HG03432 (cell line): ENCODE measurements around the gene NKX2-8.
A peak's percentile ranks its signal among the peaks of the same experiment; 100 is the strongest.
"Not testable (repeated sequence)": the region's sequence is repeated elsewhere in the genome, so short reads cannot be mapped to it uniquely, and the experiment has no call there.

Experiments
- ATAC-seq: cut with Tn5 transposase; IDR thresholded peaks from one replicate; pipeline ENCODE4 v1.9.1; 2021; ENCODE audit warnings: mild to moderate bottlenecking, moderate library complexity; ENCODE audit not compliant: unreplicated experiment

Gene NKX2-8

DNA sequence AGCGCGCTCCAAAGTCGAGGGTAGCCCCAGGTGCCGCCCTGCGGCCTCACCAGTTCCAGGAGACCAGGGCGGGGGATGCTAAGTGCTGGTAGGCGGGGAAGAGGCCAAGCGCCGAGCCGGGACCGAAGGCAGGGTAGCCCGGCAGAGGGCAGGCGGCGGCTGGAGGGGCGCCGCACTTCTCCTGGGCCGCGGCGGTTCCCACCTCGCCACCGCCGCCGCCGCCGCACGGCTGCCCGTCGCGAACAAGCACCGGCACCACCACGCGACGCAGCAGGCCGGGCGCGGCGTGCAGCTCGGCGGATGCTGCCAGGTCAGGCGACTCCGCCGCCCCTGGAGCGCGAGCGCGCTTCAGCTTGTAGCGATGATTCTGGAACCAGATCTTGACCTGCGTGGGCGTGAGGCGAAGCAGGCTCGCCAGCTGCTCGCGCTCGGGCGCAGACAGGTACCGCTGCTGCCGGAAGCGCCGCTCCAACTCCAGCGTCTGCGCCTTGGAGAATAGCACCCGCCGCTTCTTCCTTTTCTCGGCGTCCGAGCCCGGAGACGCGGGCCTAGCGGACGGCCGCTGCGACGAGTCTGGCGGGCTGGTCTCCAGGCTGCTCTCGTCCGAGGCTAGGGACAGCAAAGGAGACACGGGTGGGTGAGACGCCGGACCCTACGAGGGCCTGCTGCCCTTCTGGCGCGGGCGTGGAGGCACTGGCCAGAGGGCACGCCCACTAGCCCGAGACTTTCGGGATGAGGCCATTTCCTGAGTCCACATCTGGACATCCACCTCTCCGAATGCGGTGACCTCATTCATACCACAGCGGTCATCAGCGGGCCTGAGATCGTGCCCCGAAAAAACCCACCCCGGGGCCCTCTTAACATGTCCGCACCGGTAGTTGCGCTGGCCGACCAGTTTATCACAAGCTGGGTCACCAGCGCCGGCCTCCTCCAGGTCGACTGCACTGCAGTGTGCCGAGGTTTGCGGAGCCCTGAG lies 1.3 kb downstream of the NKX2-8 start:
- peak; percentile 55 for ATAC-seq

DNA sequence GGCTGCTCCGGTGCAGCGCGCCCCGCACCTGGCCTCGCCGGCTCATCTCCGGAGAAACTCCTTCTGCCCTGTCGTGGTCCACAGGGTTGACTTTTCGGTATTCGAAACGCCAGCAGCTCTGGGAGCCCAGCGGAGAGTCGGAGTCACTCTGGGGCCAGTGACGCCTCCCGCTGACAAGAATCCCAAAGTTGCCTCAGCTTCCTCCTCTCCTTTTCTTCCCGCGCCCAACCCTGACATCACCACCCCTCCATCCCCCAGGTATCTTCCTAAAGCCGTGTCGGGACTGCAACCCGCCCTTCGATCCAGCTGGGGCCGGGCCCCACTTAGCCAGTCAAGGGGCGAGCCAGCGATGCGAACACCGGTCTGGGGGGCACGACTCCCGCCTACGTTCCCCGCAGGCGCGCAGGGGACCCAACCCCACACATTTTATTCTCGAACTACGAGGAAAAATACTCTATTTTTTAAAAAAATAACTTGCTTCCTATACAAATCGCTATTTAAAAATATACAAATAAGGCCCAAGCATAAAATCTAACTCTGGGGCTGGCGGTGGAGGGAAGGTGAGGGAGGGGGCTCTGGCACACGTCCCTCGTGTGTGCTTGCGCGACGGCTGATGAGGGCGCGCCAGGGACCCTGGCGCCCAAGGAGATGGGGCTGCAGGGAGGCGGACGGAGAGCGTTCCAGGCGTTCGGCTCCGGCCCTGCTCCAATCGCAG lies 2.1 kb downstream of the NKX2-8 start:
- no peak for ATAC-seq

DNA sequence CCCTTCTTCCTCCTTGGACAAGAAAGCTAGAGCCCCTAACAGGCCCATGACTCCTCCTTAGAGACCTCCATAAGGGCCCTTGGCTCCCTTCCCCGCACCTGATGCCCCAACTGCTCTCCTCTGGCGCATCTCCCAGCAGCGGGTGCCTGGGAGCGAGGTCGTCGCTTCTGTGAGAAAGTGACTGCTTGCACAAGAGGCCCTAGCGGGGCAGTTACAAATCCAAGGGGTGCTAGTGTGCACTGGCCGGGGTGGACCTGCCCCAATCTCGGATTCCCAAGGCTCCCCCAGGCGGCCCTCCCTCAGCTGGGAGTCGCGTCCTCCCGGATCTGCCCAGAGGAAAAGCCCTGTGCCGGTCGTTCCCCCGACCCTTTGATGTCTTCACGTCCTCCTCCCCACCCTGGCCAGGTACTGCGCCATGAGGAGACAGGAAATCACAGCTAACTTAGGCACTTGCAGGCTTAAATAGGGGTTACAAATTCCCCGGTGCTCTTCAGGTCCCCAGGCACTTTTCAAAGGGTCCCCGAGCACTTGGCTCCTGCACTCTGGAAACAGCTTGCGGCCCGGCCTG lies 2.8 kb downstream of the NKX2-8 start:
- ATAC-seq = no peak

DNA sequence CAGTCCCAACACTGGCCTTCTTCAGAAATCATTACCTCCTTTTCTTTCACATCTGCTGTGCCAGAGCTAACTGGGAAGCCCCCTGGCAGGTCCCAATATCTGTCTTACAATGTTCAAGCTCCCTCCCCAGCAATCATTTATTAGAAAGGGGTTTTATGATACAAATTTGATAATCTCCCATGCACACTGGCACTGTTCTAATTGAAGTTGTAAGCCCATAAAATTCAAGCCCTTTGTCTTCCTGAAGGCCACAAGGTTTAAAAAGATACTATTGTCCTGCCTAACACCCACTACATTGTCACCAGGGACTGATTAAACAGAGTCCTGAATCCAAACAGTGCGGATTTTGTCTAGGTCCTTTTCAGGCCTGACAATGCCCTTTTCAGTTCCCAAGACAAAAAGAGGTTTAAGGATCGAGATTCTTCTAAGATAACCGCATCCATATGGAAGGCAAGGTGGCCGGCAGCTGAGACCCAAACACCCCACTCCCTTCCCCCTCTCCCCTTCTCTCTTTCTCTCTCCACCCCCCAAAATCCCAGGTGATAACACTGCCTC lies 3.3 kb downstream of the NKX2-8 start:
- no peak for ATAC-seq

DNA sequence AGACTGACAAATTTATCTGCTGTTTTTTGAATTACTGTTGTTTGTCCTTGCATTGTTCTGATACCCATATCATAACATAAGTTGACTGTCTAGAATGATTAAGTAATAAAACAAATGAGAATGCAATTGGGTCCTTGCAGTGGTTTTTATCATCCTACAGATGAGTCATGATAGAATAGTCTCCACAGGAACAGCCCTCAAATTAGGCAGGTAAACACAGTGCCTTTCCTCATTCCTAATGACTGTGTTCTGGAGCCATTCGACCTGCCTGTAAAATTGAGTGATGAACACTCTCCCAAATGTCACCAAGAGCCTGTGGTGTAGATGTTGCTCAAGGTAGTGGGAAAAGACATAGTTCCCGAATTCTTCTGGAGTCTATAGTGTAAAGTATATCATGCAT lies 12.3 kb downstream of the NKX2-8 start:
- ATAC-seq = no peak

DNA sequence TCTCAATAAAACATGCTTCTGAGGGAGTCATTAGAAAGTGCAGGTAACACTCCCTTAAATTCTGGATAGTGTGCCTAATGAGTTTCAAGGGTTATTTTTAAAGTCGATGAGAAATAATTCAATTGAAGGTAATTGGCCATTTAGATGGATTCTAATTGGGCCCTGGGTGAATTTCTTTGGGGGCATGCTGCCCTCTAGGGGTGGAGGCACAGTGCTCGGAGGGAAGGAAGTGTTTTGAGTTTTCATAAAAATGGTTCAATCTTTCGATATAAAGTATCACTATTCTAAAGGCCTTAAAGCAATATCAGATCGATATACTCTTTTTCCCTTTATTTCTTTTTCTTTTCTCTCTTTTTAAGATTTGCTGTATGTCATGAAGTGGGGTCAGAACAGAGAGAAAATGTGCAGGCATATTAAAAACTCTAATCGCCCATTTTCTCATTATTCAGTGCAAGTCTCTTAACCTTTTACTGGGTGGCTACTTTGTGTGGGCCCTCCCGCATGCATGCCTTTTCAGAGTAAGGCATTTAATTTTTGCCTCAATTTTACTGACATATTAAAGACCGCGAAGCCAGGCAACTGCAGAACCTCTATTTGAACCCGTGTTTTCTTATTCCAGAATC lies 25.5 kb downstream of the NKX2-8 start:
- ATAC-seq = no peak

DNA sequence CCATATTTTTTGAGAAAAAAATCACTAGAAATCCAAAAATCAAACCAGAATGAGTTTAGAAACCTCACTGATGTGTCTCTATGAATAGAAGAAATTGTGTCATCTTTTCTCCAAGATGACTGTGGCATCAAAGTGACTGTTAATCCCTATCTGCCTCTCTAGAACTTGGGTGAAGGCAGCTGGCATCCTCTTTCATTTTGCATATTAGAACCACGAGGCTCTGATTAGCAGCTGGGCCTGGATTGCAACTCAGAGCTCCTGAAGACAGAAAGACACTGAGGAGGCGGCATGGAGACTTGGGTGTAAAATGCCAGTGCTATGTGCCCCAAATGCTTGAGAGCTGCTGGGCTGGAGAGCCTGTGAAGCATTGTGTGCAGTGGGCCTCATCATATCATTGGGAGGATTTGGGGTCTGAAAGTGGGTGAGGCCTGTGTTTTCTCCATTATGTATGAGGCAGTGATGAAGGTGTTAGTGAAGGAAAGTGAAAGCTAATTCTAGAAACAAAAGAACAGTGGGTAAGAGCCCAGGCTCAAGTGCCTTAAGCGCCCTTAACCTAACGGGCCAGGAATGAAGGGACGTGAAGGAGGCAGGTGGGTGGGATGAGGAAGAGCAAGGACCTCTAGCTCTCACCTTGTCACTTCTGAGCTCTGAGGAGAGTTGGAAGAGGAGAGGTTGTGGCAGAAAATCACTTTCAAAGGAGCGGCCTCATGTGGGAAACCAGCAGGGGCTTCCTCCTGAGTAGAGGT lies 26.2 kb downstream of the NKX2-8 start:
- no peak for ATAC-seq

DNA sequence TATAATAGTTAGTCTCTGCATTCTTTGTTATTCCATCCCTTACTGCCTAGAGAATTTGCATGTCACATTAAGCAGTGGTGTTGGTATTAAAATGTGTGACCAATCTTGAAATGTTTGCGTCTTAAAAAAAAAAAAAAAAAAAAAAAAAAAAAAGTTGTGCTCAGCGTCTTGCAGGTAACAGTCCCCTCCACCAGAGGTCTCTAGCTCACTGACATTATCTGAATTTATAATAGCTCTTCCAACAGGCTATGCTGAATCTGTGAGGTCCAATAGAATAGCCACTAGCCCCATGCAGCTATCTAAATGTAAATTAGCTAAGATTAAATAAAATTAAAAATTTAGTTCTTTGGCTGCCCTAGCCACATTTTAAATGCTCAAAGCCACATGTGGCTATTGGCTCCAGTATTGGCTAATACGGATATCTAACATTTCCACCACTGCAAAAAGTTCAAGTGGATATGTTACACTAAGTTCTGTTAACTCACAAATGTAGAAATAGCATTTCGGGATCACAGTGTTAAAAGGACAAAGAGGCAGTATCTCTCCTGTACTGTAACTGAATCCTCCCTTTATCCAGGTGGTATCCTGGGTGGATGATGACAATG lies 28.7 kb downstream of the NKX2-8 start:
- peak; percentile 74 for ATAC-seq

DNA sequence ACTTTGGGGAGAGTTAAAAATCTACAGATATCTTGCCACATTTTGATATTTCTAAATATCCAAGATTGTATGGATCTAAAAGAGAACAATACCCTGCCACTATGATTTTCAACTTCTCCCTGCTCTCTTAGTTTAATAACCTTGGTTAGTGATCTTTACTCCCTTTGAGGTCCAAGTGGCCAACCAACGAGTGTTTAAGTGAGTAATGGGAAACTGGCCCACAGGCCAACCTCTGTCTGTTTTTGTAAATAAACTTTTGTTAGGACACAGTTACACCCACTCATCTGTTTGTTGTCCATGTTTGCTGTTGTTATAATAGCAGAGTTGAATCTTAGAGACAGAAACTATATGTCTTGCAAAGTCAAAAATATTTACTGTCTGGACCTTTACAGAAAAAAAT lies 31.5 kb downstream of the NKX2-8 start:
- ATAC-seq = no peak

DNA sequence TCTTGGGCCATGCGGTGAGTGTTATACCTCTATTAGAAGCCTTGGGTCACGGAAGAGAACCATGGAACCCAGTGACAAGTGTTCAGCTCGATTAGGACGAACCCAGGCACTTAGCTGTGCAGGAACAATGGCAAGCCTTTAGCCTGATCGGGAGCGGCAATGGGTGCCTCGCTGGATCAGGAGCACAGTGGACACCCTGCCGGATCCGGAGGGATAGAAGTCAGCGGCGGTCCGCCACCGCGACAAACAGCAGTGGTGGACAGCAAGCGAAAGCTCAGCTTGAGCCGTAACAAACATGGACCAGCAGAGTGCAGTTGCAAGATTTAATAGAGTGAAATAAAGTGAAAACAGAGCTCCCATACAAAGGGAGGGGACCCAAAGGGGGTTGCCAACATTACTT lies 38.1 kb downstream of the NKX2-8 start:
- ATAC-seq = not testable (repeated sequence)

DNA sequence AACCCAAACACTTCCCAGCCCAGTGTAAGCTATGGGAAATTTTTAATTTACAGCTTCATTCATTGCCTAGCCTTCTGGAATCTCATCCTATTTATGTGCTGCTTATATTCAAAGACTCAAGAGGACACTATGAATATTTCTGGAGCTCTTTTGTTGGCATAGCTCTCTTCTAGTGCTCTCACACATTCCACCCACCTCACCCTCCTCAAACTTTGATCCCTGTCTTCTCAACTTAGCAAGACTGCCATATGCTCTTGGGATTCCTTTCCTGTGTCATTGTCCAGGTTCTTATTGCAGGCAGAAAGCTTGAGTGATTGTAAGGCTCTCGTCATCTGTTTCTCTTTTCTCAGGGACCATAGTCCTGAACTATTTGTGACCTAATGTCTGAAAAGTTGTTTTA lies 44.4 kb downstream of the NKX2-8 start:
- no peak for ATAC-seq
